WERI-Rb-1 (cell line): ENCODE results near the gene BCL2.

Experiments
- DNase-seq: peaks from one replicate; pipeline ENCODE4 v3.0.0-alpha.2; 2020
- H3K27ac ChIP-seq: fragments of 250-450 bp; sonication (Bioruptor Pico); 2 replicates; pipeline ENCODE4 v1.5.1; 2020; ENCODE audit warnings: mild to moderate bottlenecking, moderate library complexity
- H3K27me3 ChIP-seq: fragments of 250-450 bp; sonication (Bioruptor Pico); 2 replicates; pipeline ENCODE4 v1.5.1; 2021; ENCODE audit warnings: mild to moderate bottlenecking, low read depth, moderate library complexity; ENCODE audit not compliant: insufficient read depth, severe bottlenecking
- H3K36me3 ChIP-seq: fragments of 250-450 bp; sonication (Bioruptor Pico); 2 replicates; pipeline ENCODE4 v1.5.1; 2020; ENCODE audit warnings: mild to moderate bottlenecking, moderate library complexity
- H3K4me3 ChIP-seq: 2 replicates; pipeline ENCODE4 v1.5.1; 2011; ENCODE audit warnings: low read depth, mild to moderate bottlenecking, control low read depth, low read length
- H3K9me3 ChIP-seq: fragments of 250-450 bp; sonication (Bioruptor Pico); 2 replicates; pipeline ENCODE4 v1.5.1; 2021; ENCODE audit warnings: mild to moderate bottlenecking, moderate library complexity; ENCODE audit not compliant: severe bottlenecking
- CTCF ChIP-seq: IDR thresholded peaks from 2 replicates; pipeline ENCODE4 v1.5.1; 2011; ENCODE audit warnings: low read depth, mild to moderate bottlenecking, control low read depth, inconsistent platforms, low read length

Gene BCL2

DNA sequence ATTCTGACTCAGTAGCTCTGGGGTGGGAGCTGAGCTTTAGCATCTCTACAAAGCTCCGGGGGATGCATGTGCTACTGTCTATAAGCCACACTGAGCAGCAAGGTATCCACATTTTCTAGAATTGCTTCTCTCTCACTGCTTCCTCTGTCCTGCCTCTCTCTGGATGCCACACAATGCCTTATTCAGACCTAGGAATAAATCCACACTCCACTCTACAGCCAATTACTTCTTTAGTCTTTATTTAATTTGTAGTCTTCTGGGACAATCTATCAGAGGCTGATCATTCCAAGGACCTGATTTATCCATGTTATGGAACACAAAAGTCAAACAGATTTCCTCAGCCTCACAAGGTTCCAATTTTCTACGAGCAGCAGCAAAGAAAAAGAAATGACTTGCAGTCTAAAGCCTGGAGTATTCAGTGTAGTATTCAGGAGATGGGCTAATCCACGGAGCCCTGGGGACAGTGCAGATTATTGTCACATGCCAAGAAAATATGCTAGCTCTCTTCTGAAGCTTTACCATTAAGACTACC, 4.4 kb downstream of the BCL2 start:
- Histone ChIP-seq H3K27ac (no peak overlapping the region), H3K4me3 (no peak overlapping the region), H3K27me3 (no peaks in the 10 kb centered on the region), H3K36me3 (no peaks in the 10 kb centered on the region), H3K9me3 (no peaks in the 10 kb centered on the region)
- no peak for TF ChIP-seq CTCF
- DNase-seq, result no peak

GRCh38 chr18:63314062-63314790, 5.3 kb downstream of the BCL2 start:
- Histone ChIP-seq H3K27ac (no peak overlapping the region), H3K36me3 (no peaks in the 10 kb centered on the region), H3K27me3 (no peaks in the 10 kb centered on the region), H3K9me3 (no peaks in the 10 kb centered on the region), H3K4me3 (no peak overlapping the region)
- no peak for DNase-seq
- TF ChIP-seq CTCF, result no peak

DNA sequence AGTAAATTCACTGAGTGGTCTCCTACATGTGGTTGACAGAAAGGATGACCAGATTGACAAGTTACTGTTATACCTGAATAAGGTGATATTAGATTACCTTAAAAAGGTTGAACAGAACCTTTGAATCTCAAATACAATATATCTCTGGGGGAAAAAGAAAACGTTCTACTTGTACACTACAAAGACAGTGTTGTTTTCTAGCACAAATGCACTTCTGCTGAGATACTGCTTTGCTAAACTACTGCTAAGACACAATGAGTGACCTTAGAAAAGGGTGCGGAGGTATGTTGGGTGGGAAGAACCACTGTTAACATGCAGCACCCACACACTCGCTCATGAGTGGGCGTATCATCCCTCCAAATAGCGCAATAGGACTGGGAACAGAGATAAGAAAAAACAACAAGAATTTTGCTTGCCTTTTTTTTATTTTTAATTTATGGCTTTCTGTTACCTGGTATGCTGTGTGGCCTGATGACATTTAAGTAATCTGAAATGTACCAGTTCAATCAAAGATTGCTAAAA, 6.1 kb downstream of the BCL2 start:
- H3K4me3 ChIP-seq, result no peak overlapping the region
- H3K36me3 ChIP-seq, result no peaks in the 10 kb centered on the region
- H3K27me3 ChIP-seq, result no peaks in the 10 kb centered on the region
- TF ChIP-seq CTCF, result no peak
- no peaks in the 10 kb centered on the region for H3K9me3 ChIP-seq
- DNase-seq, result no peak
- no peak overlapping the region for H3K27ac ChIP-seq

DNA sequence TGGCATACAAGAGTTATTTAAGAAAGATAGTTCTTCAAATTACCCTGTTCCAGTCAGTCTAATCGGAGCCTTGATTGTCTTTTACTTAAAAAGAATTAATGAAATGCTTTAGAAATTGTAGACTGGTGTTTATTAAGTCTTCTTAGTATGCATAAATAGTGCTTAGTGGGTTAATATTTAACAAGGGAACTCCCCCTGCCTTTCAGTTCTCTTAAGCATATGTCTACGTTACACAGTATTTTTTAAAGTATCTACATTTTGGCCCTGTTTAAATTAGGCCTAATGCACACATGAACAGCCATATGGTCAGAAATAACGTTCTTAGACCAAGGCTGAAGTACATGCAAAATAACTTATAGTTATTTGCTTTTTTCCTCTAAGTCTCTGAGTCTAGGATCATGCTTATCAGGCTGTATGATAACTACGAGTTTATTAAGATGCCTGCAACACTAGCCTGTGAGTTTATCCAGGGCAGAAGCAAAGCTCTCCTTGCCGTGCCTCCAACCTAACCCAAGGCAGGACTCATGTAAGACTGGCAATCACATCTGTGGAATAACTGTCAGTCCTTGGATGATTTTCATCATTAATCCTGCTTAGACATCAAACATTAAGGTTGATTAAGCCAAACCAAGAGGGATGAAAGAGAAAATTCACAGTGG, 6.7 kb downstream of the BCL2 start:
- DNase-seq, result no peak
- no peak for TF ChIP-seq CTCF
- no peaks in the 10 kb centered on the region for H3K36me3 ChIP-seq
- no peak overlapping the region for H3K27ac ChIP-seq
- H3K27me3 ChIP-seq, result no peaks in the 10 kb centered on the region
- H3K4me3 ChIP-seq, result no peak overlapping the region
- H3K9me3 ChIP-seq, result no peaks in the 10 kb centered on the region

- H3K27ac ChIP-seq, result no peak overlapping the region
- H3K27me3 ChIP-seq, result no peaks in the 10 kb centered on the region
- no peaks in the 10 kb centered on the region for H3K36me3 ChIP-seq
- no peak for TF ChIP-seq CTCF
- DNase-seq, result no peak
- H3K4me3 ChIP-seq, result no peak overlapping the region
- H3K9me3 ChIP-seq, result no peaks in the 10 kb centered on the region
Observed at GRCh38 chr18:63312019-63312409, 7.6 kb downstream of the BCL2 start.
